ENCODE results near the gene NRG3.

- TF ChIP-seq CTCF (conservative IDR thresholded peaks at IDR 0.05; ENCODE audit: low read length), result no peak
- TF ChIP-seq EZH2phosphoT487 (IDR thresholded peaks at IDR 0.05; ENCODE audit: borderline replicate concordance, low read depth, low read length), result no peak
Measured at GRCh38 chr10:81889181-81889769, 14.3 kb downstream of the NRG3 start.
